ENCODE data around the gene CENPB.

GRCh38 chr20:3785240-3786125 is 1.1 kb downstream of the CENPB start:
- TF ChIP-seq EZH2 (IDR thresholded peaks at IDR 0.05; ENCODE audit: insufficient read depth, poor library complexity, severe bottlenecking) (no peak), EZH2phosphoT487 (IDR thresholded peaks at IDR 0.05; ENCODE audit: insufficient read depth, low read depth) (no peak)

Measured in GM23248 (cell line).